ENCODE measurements around the gene BTF3L4. TPM values are rescaled to one million over a fixed set of nuclear protein-coding genes. Genes with fewer than 3 reads are reported as not detected.

BTF3L4 gene
- total RNA-seq, 1 donor from 2014 or later, result 53.2 TPM

DNA sequence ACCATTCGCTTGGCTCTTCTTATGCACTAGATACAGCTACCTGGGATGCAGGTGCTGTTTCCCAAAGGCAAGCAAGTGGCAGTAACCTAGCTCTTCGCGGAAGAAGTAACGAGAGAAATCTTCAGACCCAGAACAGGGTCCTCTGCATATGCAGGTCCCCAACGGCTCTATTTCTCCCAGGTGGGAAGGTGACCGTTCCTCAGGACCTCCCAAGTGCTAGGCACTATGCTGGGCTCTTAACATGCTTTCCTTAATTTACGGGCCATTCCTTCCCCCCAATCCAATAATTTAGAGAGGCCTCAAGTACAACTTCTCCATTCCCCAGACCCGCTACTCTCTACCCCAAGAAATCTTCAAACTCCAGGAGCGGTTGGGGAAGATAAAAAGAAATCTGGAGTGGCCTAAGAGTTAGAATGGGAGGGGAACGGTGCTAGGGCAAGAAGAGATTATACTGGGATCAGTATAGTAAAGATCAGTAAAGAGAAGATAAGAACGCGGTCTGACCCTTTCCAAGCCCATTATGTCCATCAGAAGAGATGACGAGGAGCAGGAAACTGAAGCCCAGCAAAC, 1.5 kb upstream of the BTF3L4 start:
- Histone ChIP-seq H3K9me3 (ENCODE audit: control insufficient read depth in 3 of 3, low read length in 3 of 3) (no peaks in the 10 kb centered on the region), H3K4me3 (ENCODE audit: low read length in 3 of 3) (peak overlapping the region; percentile 91 to 98 (median 94))

DNA sequence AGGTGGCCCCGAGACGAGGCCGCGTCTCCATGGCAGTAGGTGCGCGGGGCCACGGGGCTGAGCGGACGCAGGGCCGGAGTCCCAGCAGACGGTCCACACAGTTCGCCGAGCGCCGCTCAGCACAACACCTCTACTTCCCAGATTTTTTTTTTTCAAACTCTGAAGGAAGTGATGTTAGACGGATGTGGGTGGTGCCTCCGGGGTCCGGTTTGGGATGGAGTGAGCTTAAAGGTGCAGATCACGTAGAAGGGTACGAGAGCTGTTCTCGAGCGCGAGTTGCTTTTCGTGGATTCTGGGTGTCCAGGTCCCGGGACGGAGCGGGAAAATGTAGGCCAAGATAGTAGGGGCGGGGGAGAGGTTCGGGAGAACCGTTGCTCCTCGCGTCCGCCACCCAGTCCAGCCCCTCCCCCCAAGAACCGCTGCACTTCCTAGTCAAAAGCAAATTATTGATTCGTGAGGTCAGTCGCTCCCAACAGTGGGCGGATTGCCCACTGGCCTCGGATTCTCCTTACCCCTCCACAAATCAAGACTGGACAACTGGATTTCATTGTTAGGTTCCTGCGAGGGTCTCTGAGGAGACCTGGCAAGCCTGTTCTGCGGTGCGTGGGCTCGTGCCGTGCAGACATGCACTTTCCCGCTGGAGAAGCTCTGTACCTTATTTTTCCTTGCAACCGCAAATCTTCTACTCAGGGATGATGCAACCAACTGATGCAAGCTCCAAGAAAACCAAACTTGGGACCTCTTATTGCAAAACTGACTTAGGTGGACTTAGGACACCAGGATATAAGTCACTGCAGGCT, 829 bp upstream of the BTF3L4 start, which contains the start of gene TXNDC12:
TXNDC12 (minus strand) TSS at position 126 of the 800 bp plus-strand sequence; CDS start at position 31, 95 bp downstream.
- H3K4me1 ChIP-seq (ENCODE audit: control insufficient read depth in 3 of 3, insufficient read depth in 3 of 3, low read length in 3 of 3), result peaks cover 17 to 43% (median 38%) of the 10 kb centered on the region in 3 donors
- peak within 1 kb of the TSS; percentile 91 for H3K27ac ChIP-seq (ENCODE audit: low read depth, low read length)
- H3K9ac ChIP-seq (ENCODE audit: low read depth in 1 of 3, low read length in 3 of 3), result peak within 1 kb of the TSS; percentile 85 to 87 (median 87)
- H3K27me3 ChIP-seq (ENCODE audit: control insufficient read depth in 3 of 3, insufficient read depth in 3 of 3, low read length in 3 of 3), result no peaks in the 10 kb centered on the region
- H3K4me3 ChIP-seq (ENCODE audit: low read length in 3 of 3), result peak within 1 kb of the TSS; percentile 91 to 98 (median 94)
- H3K9me3 ChIP-seq (ENCODE audit: control insufficient read depth in 3 of 3, low read length in 3 of 3), result no peaks in the 10 kb centered on the region
- H3K36me3 ChIP-seq (ENCODE audit: control insufficient read depth in 3 of 3, insufficient read depth in 3 of 3, low read length in 3 of 3), result peaks cover under 1 to 9% (median 3%) of the 10 kb centered on the region in 3 donors

More for the DNA sequence above, 1.5 kb upstream of the BTF3L4 start:
- Histone ChIP-seq H3K27me3 (ENCODE audit: control insufficient read depth in 3 of 3, insufficient read depth in 3 of 3, low read length in 3 of 3) (no peaks in the 10 kb centered on the region), H3K36me3 (ENCODE audit: control insufficient read depth in 3 of 3, insufficient read depth in 3 of 3, low read length in 3 of 3) (peaks cover 0 to 6% (median 0%) of the 10 kb centered on the region in 3 donors), H3K4me1 (ENCODE audit: control insufficient read depth in 3 of 3, insufficient read depth in 3 of 3, low read length in 3 of 3) (peaks cover 17 to 43% (median 38%) of the 10 kb centered on the region in 3 donors), H3K9ac (ENCODE audit: low read depth in 1 of 3, low read length in 3 of 3) (peak overlapping the region; percentile 85 to 87 (median 87)), H3K27ac (ENCODE audit: low read depth, low read length) (peak overlapping the region; percentile 86)

DNA sequence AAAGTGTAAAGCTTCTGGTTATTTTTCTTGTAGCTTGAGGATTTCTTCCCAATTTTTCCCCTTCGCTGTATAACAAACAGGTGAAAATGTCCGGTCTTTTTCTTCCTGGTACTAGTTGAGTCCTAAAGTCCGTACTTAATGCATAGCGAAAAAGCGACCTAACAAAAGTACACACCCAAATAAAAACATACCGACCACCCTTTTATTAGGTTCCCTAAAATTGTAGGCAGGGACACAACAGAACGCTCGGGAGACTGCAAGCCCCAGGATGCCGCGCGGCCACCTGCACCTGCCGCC, 281 bp upstream of the BTF3L4 start:
- Histone ChIP-seq H3K27me3 (ENCODE audit: control insufficient read depth in 3 of 3, insufficient read depth in 3 of 3, low read length in 3 of 3) (no peaks in the 10 kb centered on the region), H3K36me3 (ENCODE audit: control insufficient read depth in 3 of 3, insufficient read depth in 3 of 3, low read length in 3 of 3) (peaks cover 5 to 14% (median 8%) of the 10 kb centered on the region in 3 donors), H3K4me1 (ENCODE audit: control insufficient read depth in 3 of 3, insufficient read depth in 3 of 3, low read length in 3 of 3) (peaks cover 17 to 43% (median 38%) of the 10 kb centered on the region in 3 donors), H3K27ac (ENCODE audit: low read depth, low read length) (peak overlapping the region; percentile 86), H3K9me3 (ENCODE audit: control insufficient read depth in 3 of 3, low read length in 3 of 3) (no peaks in the 10 kb centered on the region), H3K4me3 (ENCODE audit: low read length in 3 of 3) (peak overlapping the region; percentile 91 to 98 (median 94)), H3K9ac (ENCODE audit: low read depth in 1 of 3, low read length in 3 of 3) (peak overlapping the region; percentile 85 to 87 (median 87))

DNA sequence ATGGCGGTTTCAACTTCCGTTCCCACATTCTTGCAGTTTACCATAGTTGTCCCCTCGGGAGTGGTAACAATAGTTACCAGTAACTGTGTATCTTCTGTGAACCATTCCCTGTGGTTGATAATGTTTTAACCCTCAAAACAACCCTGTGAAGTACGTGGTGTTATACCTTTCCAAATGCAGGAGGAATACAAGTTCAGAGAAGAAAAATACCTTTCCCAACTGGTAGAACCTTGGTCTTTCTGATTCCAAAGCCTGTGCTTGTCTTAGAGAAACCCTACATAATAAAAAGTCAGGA, 789 bp downstream of the BTF3L4 start:
- Histone ChIP-seq H3K4me1 (ENCODE audit: control insufficient read depth in 3 of 3, insufficient read depth in 3 of 3, low read length in 3 of 3) (peaks cover 17 to 43% (median 38%) of the 10 kb centered on the region in 3 donors), H3K27me3 (ENCODE audit: control insufficient read depth in 3 of 3, insufficient read depth in 3 of 3, low read length in 3 of 3) (no peaks in the 10 kb centered on the region), H3K36me3 (ENCODE audit: control insufficient read depth in 3 of 3, insufficient read depth in 3 of 3, low read length in 3 of 3) (peaks cover 8 to 17% (median 12%) of the 10 kb centered on the region in 3 donors), H3K27ac (ENCODE audit: low read depth, low read length) (peak overlapping the region; percentile 91), H3K9me3 (ENCODE audit: control insufficient read depth in 3 of 3, low read length in 3 of 3) (no peaks in the 10 kb centered on the region), H3K9ac (ENCODE audit: low read depth in 1 of 3, low read length in 3 of 3) (peak overlapping the region; percentile 91 to 94 (median 93)), H3K4me3 (ENCODE audit: low read length in 3 of 3) (peak overlapping the region; percentile 91 to 99 (median 94))

DNA sequence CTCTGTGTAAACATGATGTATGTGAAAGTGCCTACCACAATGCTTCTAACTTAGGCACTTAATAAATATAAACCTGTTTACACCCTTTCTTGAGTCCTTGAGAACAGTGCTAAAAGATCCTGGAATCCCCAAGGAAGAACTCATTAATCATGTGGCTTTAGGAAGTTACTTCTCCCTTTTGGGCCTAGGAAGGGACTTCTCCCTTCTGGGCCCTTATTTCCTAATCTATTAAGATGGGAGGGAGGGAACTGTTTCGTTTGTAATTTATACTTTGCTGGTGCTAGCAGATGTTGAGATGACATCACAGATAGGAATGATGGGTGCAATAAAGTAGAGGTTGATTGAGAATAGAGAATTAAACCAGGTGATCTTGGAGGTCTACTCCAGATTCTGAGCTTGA, 1.2 kb downstream of the BTF3L4 start:
- H3K9me3 ChIP-seq (ENCODE audit: control insufficient read depth in 3 of 3, low read length in 3 of 3), result no peaks in the 10 kb centered on the region
- H3K4me1 ChIP-seq (ENCODE audit: control insufficient read depth in 3 of 3, insufficient read depth in 3 of 3, low read length in 3 of 3), result peaks cover 17 to 43% (median 38%) of the 10 kb centered on the region in 3 donors
- peak overlapping the region; percentile 91 for H3K27ac ChIP-seq (ENCODE audit: low read depth, low read length)
- H3K9ac ChIP-seq (ENCODE audit: low read depth in 1 of 3, low read length in 3 of 3), result peak overlapping the region; percentile 4 to 94 (median 91)
- no peaks in the 10 kb centered on the region for H3K27me3 ChIP-seq (ENCODE audit: control insufficient read depth in 3 of 3, insufficient read depth in 3 of 3, low read length in 3 of 3)
- H3K4me3 ChIP-seq (ENCODE audit: low read length in 3 of 3), result peak overlapping the region; percentile 91 to 99 (median 94)
- H3K36me3 ChIP-seq (ENCODE audit: control insufficient read depth in 3 of 3, insufficient read depth in 3 of 3, low read length in 3 of 3), result peaks cover 8 to 14% (median 12%) of the 10 kb centered on the region in 3 donors

DNA sequence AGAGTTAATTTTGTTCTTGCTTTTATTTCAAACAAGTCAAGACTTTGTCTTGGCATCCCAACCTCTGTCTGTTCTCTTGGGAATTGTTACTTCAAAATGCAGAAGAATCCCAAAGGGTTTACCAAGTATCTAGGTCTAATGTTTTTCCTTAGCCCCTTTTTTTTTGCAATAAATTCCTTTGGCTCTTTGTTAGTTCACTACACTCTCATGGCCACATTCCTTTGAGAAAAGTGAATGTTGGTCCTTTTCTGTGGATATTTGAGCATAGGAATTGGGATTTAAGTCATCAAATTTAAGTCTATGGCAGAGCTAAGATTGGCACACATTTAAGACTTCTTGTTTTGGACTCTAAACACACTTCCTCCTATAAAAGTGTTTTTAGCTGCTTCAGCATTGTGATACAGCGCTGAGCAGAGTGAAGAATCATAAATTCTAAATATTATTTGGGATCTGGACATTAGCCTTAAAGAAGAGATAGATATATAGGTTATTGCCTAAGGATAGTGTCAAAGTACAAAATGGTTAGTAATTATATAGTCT, 1.9 kb downstream of the BTF3L4 start:
- H3K4me3 ChIP-seq (ENCODE audit: low read length in 3 of 3), result peak overlapping the region in 1 of 3 donors; percentile 99

DNA sequence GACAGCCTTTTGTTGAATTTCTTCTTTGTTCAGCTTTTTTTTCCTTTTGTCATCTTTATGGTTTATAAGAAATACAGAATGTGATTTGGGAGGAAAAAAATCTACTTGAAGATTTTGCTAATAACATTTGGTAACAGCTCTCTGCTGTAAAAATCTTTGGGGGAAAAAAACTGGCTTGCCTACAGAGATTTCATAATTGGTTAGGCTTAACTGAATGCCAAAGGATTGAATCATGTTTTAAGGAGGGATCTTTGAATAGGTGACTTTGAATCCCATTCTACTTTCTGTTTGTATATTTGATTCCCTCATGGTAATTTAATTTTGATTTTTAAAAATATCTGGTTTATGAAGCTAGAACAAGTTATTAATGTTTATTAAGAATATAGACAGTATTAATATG, 3.2 kb downstream of the BTF3L4 start:
- Histone ChIP-seq H3K27ac (ENCODE audit: low read depth, low read length) (no peak overlapping the region), H3K4me3 (ENCODE audit: low read length in 3 of 3) (no peak overlapping the region), H3K9ac (ENCODE audit: low read depth in 1 of 3, low read length in 3 of 3) (no peak overlapping the region), H3K27me3 (ENCODE audit: control insufficient read depth in 3 of 3, insufficient read depth in 3 of 3, low read length in 3 of 3) (no peaks in the 10 kb centered on the region), H3K9me3 (ENCODE audit: control insufficient read depth in 3 of 3, low read length in 3 of 3) (no peaks in the 10 kb centered on the region), H3K4me1 (ENCODE audit: control insufficient read depth in 3 of 3, insufficient read depth in 3 of 3, low read length in 3 of 3) (peaks cover 15 to 35% (median 30%) of the 10 kb centered on the region in 3 donors), H3K36me3 (ENCODE audit: control insufficient read depth in 3 of 3, insufficient read depth in 3 of 3, low read length in 3 of 3) (peaks cover 13 to 29% (median 18%) of the 10 kb centered on the region in 3 donors)

More for the DNA sequence above, 1.9 kb downstream of the BTF3L4 start:
- H3K27ac ChIP-seq (ENCODE audit: low read depth, low read length), result no peak overlapping the region
- no peak overlapping the region for H3K9ac ChIP-seq (ENCODE audit: low read depth in 1 of 3, low read length in 3 of 3)
- H3K36me3 ChIP-seq (ENCODE audit: control insufficient read depth in 3 of 3, insufficient read depth in 3 of 3, low read length in 3 of 3), result peaks cover 13 to 18% (median 17%) of the 10 kb centered on the region in 3 donors
- peaks cover 17 to 43% (median 38%) of the 10 kb centered on the region in 3 donors for H3K4me1 ChIP-seq (ENCODE audit: control insufficient read depth in 3 of 3, insufficient read depth in 3 of 3, low read length in 3 of 3)
- H3K9me3 ChIP-seq (ENCODE audit: control insufficient read depth in 3 of 3, low read length in 3 of 3), result no peaks in the 10 kb centered on the region
- no peaks in the 10 kb centered on the region for H3K27me3 ChIP-seq (ENCODE audit: control insufficient read depth in 3 of 3, insufficient read depth in 3 of 3, low read length in 3 of 3)

DNA sequence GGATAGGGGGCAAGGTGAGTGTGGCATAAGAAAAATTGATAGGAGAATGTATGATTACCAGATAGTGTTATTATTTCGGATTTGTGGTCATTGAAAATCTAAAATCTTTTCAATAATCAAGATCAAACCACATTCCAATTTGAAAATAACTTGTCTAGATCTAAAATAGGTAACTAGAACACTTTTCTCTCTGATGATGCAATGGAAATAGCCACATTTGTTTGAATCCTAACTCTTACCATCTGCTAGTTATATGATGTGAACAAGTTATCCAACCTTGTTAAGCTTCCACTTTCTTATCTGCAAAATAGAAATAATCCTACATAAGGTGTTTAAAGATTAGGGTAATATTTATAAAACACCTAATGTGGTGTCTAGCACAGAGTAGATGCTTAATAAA, 3.8 kb downstream of the BTF3L4 start:
- Histone ChIP-seq H3K4me3 (ENCODE audit: low read length in 3 of 3) (no peak overlapping the region), H3K9ac (ENCODE audit: low read depth in 1 of 3, low read length in 3 of 3) (no peak overlapping the region), H3K4me1 (ENCODE audit: control insufficient read depth in 3 of 3, insufficient read depth in 3 of 3, low read length in 3 of 3) (peaks cover 12 to 30% (median 25%) of the 10 kb centered on the region in 3 donors), H3K27ac (ENCODE audit: low read depth, low read length) (no peak overlapping the region), H3K36me3 (ENCODE audit: control insufficient read depth in 3 of 3, insufficient read depth in 3 of 3, low read length in 3 of 3) (peaks cover 13 to 33% (median 21%) of the 10 kb centered on the region in 3 donors), H3K9me3 (ENCODE audit: control insufficient read depth in 3 of 3, low read length in 3 of 3) (no peaks in the 10 kb centered on the region), H3K27me3 (ENCODE audit: control insufficient read depth in 3 of 3, insufficient read depth in 3 of 3, low read length in 3 of 3) (no peaks in the 10 kb centered on the region)

DNA sequence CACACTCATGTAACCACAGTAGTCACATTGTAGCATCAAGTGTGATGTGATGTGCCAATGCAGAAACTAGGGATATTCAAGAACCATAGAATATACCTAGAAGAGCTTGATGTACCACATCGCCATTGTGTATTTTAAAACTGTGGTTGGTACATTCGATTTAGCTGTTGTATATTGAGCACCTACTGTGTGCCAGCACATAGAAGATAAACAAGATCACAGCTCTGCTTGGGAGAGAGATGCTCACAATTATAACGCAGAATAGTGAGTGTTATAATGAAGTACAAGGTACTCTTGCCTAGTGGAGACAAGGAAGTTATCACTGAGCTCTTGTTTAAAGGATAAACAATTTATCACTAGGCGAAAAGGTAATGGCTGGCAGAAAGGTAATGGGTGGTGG, 4.7 kb downstream of the BTF3L4 start:
- Histone ChIP-seq H3K9ac (ENCODE audit: low read depth in 1 of 3, low read length in 3 of 3) (no peak overlapping the region), H3K9me3 (ENCODE audit: control insufficient read depth in 3 of 3, low read length in 3 of 3) (no peaks in the 10 kb centered on the region), H3K4me1 (ENCODE audit: control insufficient read depth in 3 of 3, insufficient read depth in 3 of 3, low read length in 3 of 3) (peaks cover 7 to 22% (median 20%) of the 10 kb centered on the region in 3 donors), H3K4me3 (ENCODE audit: low read length in 3 of 3) (no peak overlapping the region), H3K36me3 (ENCODE audit: control insufficient read depth in 3 of 3, insufficient read depth in 3 of 3, low read length in 3 of 3) (peaks cover 13 to 41% (median 28%) of the 10 kb centered on the region in 3 donors), H3K27ac (ENCODE audit: low read depth, low read length) (no peak overlapping the region), H3K27me3 (ENCODE audit: control insufficient read depth in 3 of 3, insufficient read depth in 3 of 3, low read length in 3 of 3) (no peaks in the 10 kb centered on the region)

DNA sequence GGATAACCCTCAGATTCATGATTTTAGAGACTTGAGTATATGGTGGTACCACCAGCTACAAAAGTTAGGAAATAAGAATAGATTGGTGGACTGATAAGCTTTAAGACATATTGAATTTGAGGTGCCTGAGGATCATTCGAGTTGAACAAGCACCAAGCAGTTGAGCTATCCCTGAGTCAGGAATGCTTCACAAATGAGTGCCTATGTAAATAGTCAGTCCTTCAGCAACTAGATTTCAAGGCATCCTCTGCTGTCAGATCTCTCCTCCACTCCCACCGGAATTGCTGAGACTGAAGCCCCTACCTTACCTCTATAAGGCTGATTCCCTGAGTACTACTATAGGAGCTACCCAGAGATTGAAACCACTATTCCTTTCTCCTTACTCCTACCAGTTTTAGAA, 7.1 kb downstream of the BTF3L4 start:
- no peak overlapping the region for H3K4me3 ChIP-seq (ENCODE audit: low read length in 3 of 3)
- no peak overlapping the region for H3K27ac ChIP-seq (ENCODE audit: low read depth, low read length)
- no peaks in the 10 kb centered on the region for H3K27me3 ChIP-seq (ENCODE audit: control insufficient read depth in 3 of 3, insufficient read depth in 3 of 3, low read length in 3 of 3)
- H3K36me3 ChIP-seq (ENCODE audit: control insufficient read depth in 3 of 3, insufficient read depth in 3 of 3, low read length in 3 of 3), result peaks cover 18 to 51% (median 41%) of the 10 kb centered on the region in 3 donors
- peaks cover 0 to 4% (median 3%) of the 10 kb centered on the region in 3 donors for H3K4me1 ChIP-seq (ENCODE audit: control insufficient read depth in 3 of 3, insufficient read depth in 3 of 3, low read length in 3 of 3)
- H3K9me3 ChIP-seq (ENCODE audit: control insufficient read depth in 3 of 3, low read length in 3 of 3), result no peaks in the 10 kb centered on the region
- no peak overlapping the region for H3K9ac ChIP-seq (ENCODE audit: low read depth in 1 of 3, low read length in 3 of 3)
